Memory B cell (primary cell): ENCODE measurements around the gene RASGRP4.
"Not testable (repeated sequence)": the region's sequence is repeated elsewhere in the genome, so short reads cannot be mapped to it uniquely, and the experiment has no call there.

ENCODE experiments used
- ATAC-seq: fragments of 150-1000 bp; cut with Tn5 transposase; 2 replicates; pipeline ENCODE4 v1.10.0; 2021; ENCODE audit warnings: low read depth, mild to moderate bottlenecking, moderate library complexity
- DNase-seq, 2 donors: peaks; one replicate each; pipeline ENCODE4 v3.0.0; 2022; ENCODE audit warnings: low spot score in 2 of 2
- H3K27ac Mint-ChIP-seq: one replicate; pipeline ENCODE4 v1.8.0; 2022; ENCODE audit warnings: mild to moderate bottlenecking, moderate library complexity, mixed read lengths
- H3K27me3 Mint-ChIP-seq: one replicate; pipeline ENCODE4 v1.8.0; 2022; ENCODE audit warnings: mixed read lengths
- H3K36me3 Mint-ChIP-seq: one replicate; pipeline ENCODE4 v1.8.0; 2022; ENCODE audit warnings: mild to moderate bottlenecking, mixed read lengths
- H3K4me1 Mint-ChIP-seq: one replicate; pipeline ENCODE4 v1.8.0; 2022; ENCODE audit warnings: mixed read lengths
- H3K4me3 Mint-ChIP-seq: one replicate; pipeline ENCODE4 v1.8.0; 2022; ENCODE audit warnings: mild to moderate bottlenecking, moderate library complexity, mixed read lengths
- H3K9me3 Mint-ChIP-seq: one replicate; pipeline ENCODE4 v1.8.0; 2022; ENCODE audit warnings: mixed read lengths

Gene RASGRP4, protein sequence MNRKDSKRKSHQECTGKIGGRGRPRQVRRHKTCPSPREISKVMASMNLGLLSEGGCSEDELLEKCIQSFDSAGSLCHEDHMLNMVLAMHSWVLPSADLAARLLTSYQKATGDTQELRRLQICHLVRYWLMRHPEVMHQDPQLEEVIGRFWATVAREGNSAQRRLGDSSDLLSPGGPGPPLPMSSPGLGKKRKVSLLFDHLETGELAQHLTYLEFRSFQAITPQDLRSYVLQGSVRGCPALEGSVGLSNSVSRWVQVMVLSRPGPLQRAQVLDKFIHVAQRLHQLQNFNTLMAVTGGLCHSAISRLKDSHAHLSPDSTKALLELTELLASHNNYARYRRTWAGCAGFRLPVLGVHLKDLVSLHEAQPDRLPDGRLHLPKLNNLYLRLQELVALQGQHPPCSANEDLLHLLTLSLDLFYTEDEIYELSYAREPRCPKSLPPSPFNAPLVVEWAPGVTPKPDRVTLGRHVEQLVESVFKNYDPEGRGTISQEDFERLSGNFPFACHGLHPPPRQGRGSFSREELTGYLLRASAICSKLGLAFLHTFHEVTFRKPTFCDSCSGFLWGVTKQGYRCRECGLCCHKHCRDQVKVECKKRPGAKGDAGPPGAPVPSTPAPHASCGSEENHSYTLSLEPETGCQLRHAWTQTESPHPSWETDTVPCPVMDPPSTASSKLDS

DNA sequence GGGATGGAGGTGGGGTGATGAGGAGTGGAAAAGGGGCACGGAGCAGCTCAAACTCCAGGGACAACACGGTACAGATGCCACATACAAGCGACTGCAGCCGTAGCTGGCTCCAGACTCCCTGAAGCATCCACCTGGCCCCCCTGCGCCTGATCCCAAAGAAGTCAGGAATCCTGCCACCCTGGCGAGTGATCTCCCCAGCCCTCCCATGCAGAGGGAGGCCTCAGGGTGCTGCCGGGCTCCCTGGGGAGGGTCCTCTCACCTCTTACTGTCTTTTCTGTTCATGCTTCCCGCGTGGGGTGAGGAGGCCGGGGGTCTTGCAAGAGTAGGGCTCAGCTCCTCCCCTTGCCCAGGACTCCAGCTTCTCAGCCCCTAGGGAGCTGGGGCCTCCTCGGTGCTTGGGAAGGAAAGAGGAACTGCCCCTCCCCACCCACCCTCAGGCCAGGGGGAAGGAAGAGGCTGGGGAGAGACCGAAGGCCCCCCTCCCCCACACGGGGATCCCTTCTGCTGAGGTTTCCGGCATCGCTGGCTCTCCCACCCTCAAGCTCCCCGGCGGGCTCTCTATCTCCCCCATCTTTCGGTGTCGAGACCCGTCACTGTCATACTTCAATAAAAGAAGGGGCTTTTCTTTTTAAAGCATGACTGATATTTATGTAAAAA is at the start of gene RASGRP4:
RASGRP4 (minus strand) TSS at position 410 of the 657 bp plus-strand sequence; CDS start at position 282, 128 bp downstream.
- Mint-ChIP-seq H3K27me3 (peaks cover 5% of the 10 kb centered on the region), H3K27ac (peak within 1 kb of the TSS; percentile 3), H3K9me3 (no peaks in the 10 kb centered on the region), H3K36me3 (no peaks in the 10 kb centered on the region), H3K4me3 (peak within 1 kb of the TSS; percentile 57), H3K4me1 (peaks cover 18% of the 10 kb centered on the region)
- DNase-seq (peak in 1 of 2 donors; percentile 43), ATAC-seq (peak; percentile 87)

DNA sequence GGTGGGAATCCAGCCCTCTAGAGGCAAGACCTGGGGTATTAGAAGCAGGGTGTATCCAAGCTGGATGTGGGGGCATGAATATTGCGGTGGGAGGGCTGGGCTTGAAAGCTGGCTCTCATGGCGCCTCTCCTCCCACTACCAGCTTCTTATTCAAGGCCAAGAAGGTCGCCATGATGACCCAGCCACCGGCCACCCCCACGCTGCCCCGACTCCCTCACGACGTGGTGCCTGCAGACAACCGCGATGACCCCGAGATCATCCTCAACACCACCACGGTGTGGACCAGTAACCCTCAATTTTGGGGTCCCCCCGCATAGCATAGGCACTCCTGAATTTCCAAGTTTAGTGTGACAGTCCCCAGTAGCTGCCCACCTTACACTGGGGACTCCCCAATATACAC is 49.2 kb upstream of the RASGRP4 start:
- no peaks in the 10 kb centered on the region for H3K9me3 Mint-ChIP-seq
- peaks cover 6% of the 10 kb centered on the region for H3K27me3 Mint-ChIP-seq
- H3K4me3 Mint-ChIP-seq, result no peak overlapping the region
- H3K4me1 Mint-ChIP-seq, result no peaks in the 10 kb centered on the region
- H3K36me3 Mint-ChIP-seq, result no peaks in the 10 kb centered on the region
- no peak for ATAC-seq
- no peak overlapping the region for H3K27ac Mint-ChIP-seq
- no peak for DNase-seq

- Mint-ChIP-seq H3K36me3 (no peaks in the 10 kb centered on the region), H3K4me1 (no peaks in the 10 kb centered on the region), H3K4me3 (no peak overlapping the region), H3K27me3 (peaks cover 6% of the 10 kb centered on the region), H3K9me3 (no peaks in the 10 kb centered on the region), H3K27ac (no peak overlapping the region)
- no peak for DNase-seq
- ATAC-seq, result no peak
Measured at GRCh38 chr19:38473201-38473600, 47.2 kb upstream of the RASGRP4 start.

DNA sequence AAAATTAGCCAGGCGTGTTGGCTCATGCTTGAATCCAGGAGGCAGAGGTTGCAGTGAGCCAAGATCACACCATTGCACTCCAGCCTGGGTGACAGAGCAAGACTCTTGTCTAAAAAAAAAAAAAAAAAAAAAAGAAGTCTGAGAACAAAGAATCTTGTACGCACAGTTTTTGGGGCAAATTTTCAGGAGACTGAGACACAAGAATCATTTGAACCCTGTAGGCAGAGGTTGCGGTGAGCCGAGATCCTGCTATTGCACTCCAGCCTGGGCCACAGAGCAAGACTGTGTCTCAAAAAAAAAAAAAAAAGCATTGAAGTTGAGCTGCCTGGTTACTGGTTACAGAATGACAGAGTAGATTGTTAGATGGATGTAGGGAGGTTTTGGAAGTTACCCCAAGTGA is 46.7 kb upstream of the RASGRP4 start:
- not testable (repeated sequence) for H3K27ac Mint-ChIP-seq, H3K4me1 Mint-ChIP-seq, H3K27me3 Mint-ChIP-seq, ATAC-seq, H3K4me3 Mint-ChIP-seq, H3K9me3 Mint-ChIP-seq, H3K36me3 Mint-ChIP-seq, DNase-seq

- DNase-seq (no peak), ATAC-seq (no peak)
- Mint-ChIP-seq H3K4me1 (no peaks in the 10 kb centered on the region), H3K4me3 (no peak overlapping the region), H3K27me3 (peaks cover 3% of the 10 kb centered on the region), H3K9me3 (no peaks in the 10 kb centered on the region), H3K27ac (no peak overlapping the region), H3K36me3 (no peaks in the 10 kb centered on the region)
Measured at GRCh38 chr19:38470788-38471480, 44.9 kb upstream of the RASGRP4 start.

GRCh38 chr19:38469151-38469550 is 43.1 kb upstream of the RASGRP4 start:
- Mint-ChIP-seq H3K27ac (no peak overlapping the region), H3K4me1 (no peaks in the 10 kb centered on the region), H3K4me3 (no peak overlapping the region), H3K9me3 (no peaks in the 10 kb centered on the region), H3K36me3 (peaks cover 2% of the 10 kb centered on the region), H3K27me3 (peaks cover 10% of the 10 kb centered on the region)
- ATAC-seq, result no peak
- DNase-seq, result no peak

- H3K36me3 Mint-ChIP-seq, result peaks cover 2% of the 10 kb centered on the region
- H3K9me3 Mint-ChIP-seq, result no peaks in the 10 kb centered on the region
- no peak overlapping the region for H3K4me3 Mint-ChIP-seq
- peaks cover 10% of the 10 kb centered on the region for H3K27me3 Mint-ChIP-seq
- no peak for DNase-seq
- no peak overlapping the region for H3K27ac Mint-ChIP-seq
- ATAC-seq, result no peak
- H3K4me1 Mint-ChIP-seq, result no peaks in the 10 kb centered on the region
Measured at GRCh38 chr19:38467541-38468525, 41.8 kb upstream of the RASGRP4 start.

DNA sequence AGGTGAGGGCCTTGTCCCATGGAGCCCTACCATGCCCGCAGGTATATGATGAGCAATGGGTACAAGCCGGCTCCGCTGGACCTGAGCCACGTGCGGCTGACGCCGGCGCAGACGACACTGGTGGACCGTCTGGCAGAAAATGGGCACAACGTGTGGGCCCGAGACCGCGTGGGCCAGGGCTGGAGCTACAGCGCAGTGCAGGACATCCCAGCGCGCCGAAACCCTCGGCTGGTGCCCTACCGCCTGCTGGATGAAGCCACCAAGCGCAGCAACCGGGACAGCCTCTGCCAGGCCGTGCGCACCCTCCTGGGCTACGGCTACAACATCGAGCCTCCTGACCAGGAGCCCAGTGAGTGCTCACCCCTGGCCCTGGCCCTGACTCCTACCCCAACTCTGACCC is 40.0 kb upstream of the RASGRP4 start:
- peaks cover 2% of the 10 kb centered on the region for H3K36me3 Mint-ChIP-seq
- no peak overlapping the region for H3K4me3 Mint-ChIP-seq
- H3K4me1 Mint-ChIP-seq, result no peaks in the 10 kb centered on the region
- DNase-seq, result no peak
- H3K9me3 Mint-ChIP-seq, result no peaks in the 10 kb centered on the region
- no peak for ATAC-seq
- no peak overlapping the region for H3K27ac Mint-ChIP-seq
- H3K27me3 Mint-ChIP-seq, result peaks cover 15% of the 10 kb centered on the region

DNA sequence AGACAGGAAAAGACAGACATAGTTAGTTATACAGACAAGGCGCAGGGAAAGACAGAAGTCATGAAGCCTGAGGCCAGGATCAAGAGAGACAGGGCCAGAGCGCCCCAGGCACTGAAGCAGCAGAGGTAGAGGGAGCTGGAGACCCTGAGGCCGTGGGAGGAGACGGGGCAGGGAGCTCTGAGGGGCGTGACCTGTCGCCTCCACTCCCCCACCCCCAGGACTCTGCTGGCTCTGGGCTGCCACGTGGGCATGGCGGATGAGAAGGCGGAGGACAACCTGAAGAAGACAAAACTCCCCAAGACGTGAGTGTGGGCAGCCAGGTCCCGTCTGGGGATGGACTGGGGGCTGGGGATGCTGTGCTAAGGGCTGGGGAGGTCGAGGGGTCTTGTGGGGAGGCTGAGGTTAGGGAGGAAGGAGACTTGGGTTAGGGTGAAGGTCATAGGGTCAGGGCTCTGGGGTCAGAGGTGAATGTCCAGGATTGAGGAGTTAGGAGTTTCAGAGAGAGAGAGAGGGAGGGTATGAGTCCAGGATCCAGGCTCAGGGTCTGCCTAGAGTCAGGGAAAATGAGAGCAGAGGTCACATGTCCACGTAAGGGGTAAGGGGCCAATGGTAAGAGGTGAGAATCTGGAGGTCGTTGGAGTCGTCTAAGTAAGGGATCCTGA is 38.5 kb upstream of the RASGRP4 start:
- H3K27me3 Mint-ChIP-seq, result peaks cover 14% of the 10 kb centered on the region
- H3K9me3 Mint-ChIP-seq, result no peaks in the 10 kb centered on the region
- DNase-seq (no peak), ATAC-seq (no peak)
- H3K4me3 Mint-ChIP-seq, result no peak overlapping the region
- H3K4me1 Mint-ChIP-seq, result no peaks in the 10 kb centered on the region
- no peak overlapping the region for H3K27ac Mint-ChIP-seq
- peaks cover 2% of the 10 kb centered on the region for H3K36me3 Mint-ChIP-seq

GRCh38 chr19:38463365-38463764 is 37.3 kb upstream of the RASGRP4 start:
- Mint-ChIP-seq H3K4me1 (no peaks in the 10 kb centered on the region), H3K9me3 (no peaks in the 10 kb centered on the region), H3K4me3 (no peak overlapping the region), H3K27me3 (peaks cover 19% of the 10 kb centered on the region), H3K27ac (no peak overlapping the region), H3K36me3 (peaks cover 2% of the 10 kb centered on the region)
- no peak for ATAC-seq
- DNase-seq, result no peak

DNA sequence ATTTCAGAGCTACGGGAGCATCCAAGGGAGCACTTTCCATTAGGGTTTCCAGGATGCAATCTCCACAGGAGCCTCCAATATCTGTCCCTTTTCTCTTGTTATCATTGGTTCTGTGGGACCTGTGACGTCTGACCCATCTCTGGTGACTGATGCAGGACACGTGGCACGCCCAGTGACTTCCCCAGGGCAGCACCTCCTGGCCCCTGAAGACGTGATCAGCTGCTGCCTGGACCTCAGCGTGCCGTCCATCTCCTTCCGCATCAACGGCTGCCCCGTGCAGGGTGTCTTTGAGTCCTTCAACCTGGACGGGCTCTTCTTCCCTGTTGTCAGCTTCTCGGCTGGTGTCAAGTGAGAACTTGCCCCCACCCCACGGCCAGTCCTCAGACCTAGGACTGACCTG is 33.0 kb upstream of the RASGRP4 start:
- ATAC-seq, result no peak
- Mint-ChIP-seq H3K9me3 (no peaks in the 10 kb centered on the region), H3K27ac (no peak overlapping the region), H3K4me1 (no peaks in the 10 kb centered on the region), H3K27me3 (peaks cover 19% of the 10 kb centered on the region), H3K4me3 (no peak overlapping the region), H3K36me3 (no peaks in the 10 kb centered on the region)
- no peak for DNase-seq

- Mint-ChIP-seq H3K36me3 (no peaks in the 10 kb centered on the region), H3K4me1 (no peaks in the 10 kb centered on the region), H3K27ac (no peak overlapping the region), H3K4me3 (no peak overlapping the region), H3K27me3 (peaks cover 19% of the 10 kb centered on the region), H3K9me3 (no peaks in the 10 kb centered on the region)
- DNase-seq (no peak), ATAC-seq (no peak)
Measured at GRCh38 chr19:38457690-38458405, 31.8 kb upstream of the RASGRP4 start.
